Peyer's patch (tissue), 4 donors: ENCODE results near the gene GID8. TPM values are rescaled to one million over a fixed set of nuclear protein-coding genes. Genes with fewer than 3 reads are reported as not detected.
"Not testable (repeated sequence)": the region's sequence is repeated elsewhere in the genome, so short reads cannot be mapped to it uniquely, and the experiment has no call there.

Source experiments
- DNase-seq, 3 donors: peaks; one replicate each; pipeline ENCODE4 v3.0.0-alpha.2; 2017 to 2019
- H3K27ac ChIP-seq, 4 donors: fragments of 200-600 bp; sonication (generic); one replicate each; pipeline ENCODE4 v1.5.1; 2016 to 2019
- H3K27me3 ChIP-seq, 2 donors: fragments of 200-600 bp; sonication (generic); one replicate each; pipeline ENCODE4 v1.5.1; 2019
- H3K36me3 ChIP-seq, 3 donors: fragments of 200-600 bp; sonication (generic); one replicate each; pipeline ENCODE4 v1.5.1; 2016 to 2019
- H3K4me1 ChIP-seq, 4 donors: fragments of 200-600 bp; sonication (generic); one replicate each; pipeline ENCODE4 v1.5.1; 2016 to 2019
- H3K4me3 ChIP-seq, 4 donors: fragments of 200-600 bp; sonication (generic); 1 replicate in 3 of 4; 2 replicates in 1 of 4; pipeline ENCODE4 v1.5.1; 2016 to 2019; ENCODE audit warnings: mild to moderate bottlenecking in 1 of 4
- H3K9me3 ChIP-seq, 4 donors: fragments of 200-600 bp; sonication (generic); one replicate each; pipeline ENCODE4 v1.5.1; 2016 to 2019; ENCODE audit warnings: mild to moderate bottlenecking in 1 of 4
- POLR2A ChIP-seq, 2 donors: fragments of 450-650 bp; IDR thresholded peaks; one replicate each; pipeline ENCODE4 v1.5.1; 2017; ENCODE audit warnings: antibody characterized with exemption in 2 of 2, mild to moderate bottlenecking in 2 of 2, moderate library complexity in 2 of 2
- total RNA-seq, 4 donors: library from RNA; depleted of rRNA; stranded (reverse); fragments of >200 nt; gene quantifications; one replicate each; pipeline ENCODE4 v1.1.0, GENCODE V29; 2016
- TF ChIP-seq, protein P1 (sequence below), 6 experiments: fragments of 450-650 bp in 4 of 6; fragments of 200-600 bp in 2 of 6; sonication (generic) in 1 of 6; IDR thresholded peaks; one replicate each; pipeline ENCODE4 v1.5.1; 2017 to 2019; ENCODE audit warnings: antibody characterized with exemption in 6 of 6, mild to moderate bottlenecking in 3 of 6, moderate library complexity in 1 of 6

The GID8 gene
- total RNA-seq, 4 donors from 2014 or later = 22.3 to 26.5 (median 24.0) TPM

GRCh38 chr20:62920039-62920645 lies 17.8 kb upstream of the GID8 start:
- Histone ChIP-seq H3K36me3 (no peaks in the 10 kb centered on the region), H3K27me3 (no peaks in the 10 kb centered on the region), H3K27ac (peak overlapping the region in 1 of 4 donors; percentile 71), H3K4me1 (peaks cover 0 to 100% (median 41%) of the 10 kb centered on the region in 4 donors), H3K9me3 (no peaks in the 10 kb centered on the region), H3K4me3 (no peak overlapping the region)
- TF ChIP-seq POLR2A (IDR thresholded peaks at IDR 0.05) = no peak
- TF ChIP-seq, protein P1, sequence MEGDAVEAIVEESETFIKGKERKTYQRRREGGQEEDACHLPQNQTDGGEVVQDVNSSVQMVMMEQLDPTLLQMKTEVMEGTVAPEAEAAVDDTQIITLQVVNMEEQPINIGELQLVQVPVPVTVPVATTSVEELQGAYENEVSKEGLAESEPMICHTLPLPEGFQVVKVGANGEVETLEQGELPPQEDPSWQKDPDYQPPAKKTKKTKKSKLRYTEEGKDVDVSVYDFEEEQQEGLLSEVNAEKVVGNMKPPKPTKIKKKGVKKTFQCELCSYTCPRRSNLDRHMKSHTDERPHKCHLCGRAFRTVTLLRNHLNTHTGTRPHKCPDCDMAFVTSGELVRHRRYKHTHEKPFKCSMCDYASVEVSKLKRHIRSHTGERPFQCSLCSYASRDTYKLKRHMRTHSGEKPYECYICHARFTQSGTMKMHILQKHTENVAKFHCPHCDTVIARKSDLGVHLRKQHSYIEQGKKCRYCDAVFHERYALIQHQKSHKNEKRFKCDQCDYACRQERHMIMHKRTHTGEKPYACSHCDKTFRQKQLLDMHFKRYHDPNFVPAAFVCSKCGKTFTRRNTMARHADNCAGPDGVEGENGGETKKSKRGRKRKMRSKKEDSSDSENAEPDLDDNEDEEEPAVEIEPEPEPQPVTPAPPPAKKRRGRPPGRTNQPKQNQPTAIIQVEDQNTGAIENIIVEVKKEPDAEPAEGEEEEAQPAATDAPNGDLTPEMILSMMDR (IDR thresholded peaks at IDR 0.05) = no peak
- DNase-seq = peak in 2 of 3 donors; percentile 9 to 41

DNA sequence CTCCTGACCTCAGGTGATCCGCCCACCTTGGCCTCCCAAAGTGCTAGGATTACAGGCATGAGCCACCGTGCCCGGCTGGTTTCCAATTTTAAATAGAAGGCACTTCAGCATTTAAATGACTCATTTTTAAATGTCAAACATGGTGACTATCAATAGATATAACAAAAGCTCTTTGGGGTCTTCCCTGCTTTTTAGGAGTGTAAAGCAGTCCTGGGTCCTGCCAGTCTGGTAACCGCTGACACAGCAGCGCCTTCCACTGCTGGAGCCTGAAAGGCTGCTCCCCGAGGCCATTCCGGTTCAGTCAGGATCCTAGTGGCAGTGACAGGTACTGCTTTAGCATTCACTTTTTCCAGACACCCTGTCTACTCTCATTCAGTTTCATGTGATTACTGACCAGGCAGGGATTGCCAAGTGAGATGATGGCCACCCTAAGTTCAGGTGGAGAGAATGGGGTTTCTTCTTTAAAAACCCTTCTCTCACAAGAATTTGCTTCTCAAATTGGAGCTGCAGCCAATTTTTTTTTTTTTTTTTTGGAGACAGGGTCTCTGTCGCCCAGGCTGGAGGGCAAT lies 16.7 kb upstream of the GID8 start:
- Histone ChIP-seq H3K9me3 (no peaks in the 10 kb centered on the region), H3K27ac (no peak overlapping the region), H3K4me1 (peaks cover 0 to 90% (median 40%) of the 10 kb centered on the region in 4 donors), H3K4me3 (no peak overlapping the region), H3K36me3 (no peaks in the 10 kb centered on the region), H3K27me3 (no peaks in the 10 kb centered on the region)
- DNase-seq = peak in 2 of 3 donors; percentile 55 to 79
- TF ChIP-seq POLR2A (IDR thresholded peaks at IDR 0.05) = no peak
- TF ChIP-seq, protein P1 (IDR thresholded peaks at IDR 0.05) = peak; percentile 47 to 76 (median 62)

GRCh38 chr20:62922451-62922921 lies 15.5 kb upstream of the GID8 start:
- TF ChIP-seq POLR2A (IDR thresholded peaks at IDR 0.05) = no peak
- TF ChIP-seq, protein P1 (IDR thresholded peaks at IDR 0.05) = no peak
- H3K4me1 ChIP-seq = peaks cover 3 to 87% (median 41%) of the 10 kb centered on the region in 4 donors
- no peaks in the 10 kb centered on the region for H3K36me3 ChIP-seq
- H3K27me3 ChIP-seq = no peaks in the 10 kb centered on the region
- peak in 2 of 3 donors; percentile 49 to 54 for DNase-seq
- H3K27ac ChIP-seq = peak overlapping the region; percentile 49 to 99 (median 74)
- H3K9me3 ChIP-seq = no peaks in the 10 kb centered on the region
- peak overlapping the region in 3 of 4 donors; percentile 7 to 97 (median 29) for H3K4me3 ChIP-seq

DNA sequence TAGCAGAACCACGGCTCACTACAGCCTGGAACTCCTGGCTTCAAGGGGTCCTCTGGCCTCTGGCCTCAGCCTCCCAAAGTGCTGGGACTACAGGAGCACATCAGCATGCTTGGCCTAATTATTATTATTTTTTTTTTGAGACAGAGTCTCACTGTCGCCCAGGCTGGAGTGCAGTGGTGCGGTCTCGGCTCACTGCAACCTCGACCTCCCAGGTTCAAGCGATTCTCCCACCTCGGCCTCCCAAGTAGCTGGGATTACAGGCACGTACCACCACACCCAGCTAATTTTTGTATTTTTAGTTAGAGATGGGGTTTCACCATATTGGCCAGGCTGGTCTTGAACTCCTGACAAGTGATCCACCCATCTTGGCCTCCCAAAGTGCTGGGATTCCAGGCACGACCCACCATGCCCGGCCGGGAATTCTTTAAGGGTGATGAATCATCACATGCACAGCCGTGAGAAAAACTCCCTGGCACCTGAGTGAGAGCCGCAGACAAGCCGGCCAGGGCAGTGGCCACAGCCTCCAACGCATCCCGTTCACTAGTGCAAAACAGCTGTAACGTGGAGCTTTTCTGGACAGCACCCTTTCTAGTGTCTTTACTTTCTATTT lies 14.8 kb upstream of the GID8 start:
- peak in 1 of 3 donors; percentile 58 for DNase-seq
- Histone ChIP-seq H3K4me3 (peak overlapping the region in 3 of 4 donors; percentile 7 to 97 (median 29)), H3K27ac (peak overlapping the region; percentile 49 to 99 (median 74)), H3K4me1 (peaks cover 7 to 87% (median 42%) of the 10 kb centered on the region in 4 donors)
- TF ChIP-seq POLR2A (IDR thresholded peaks at IDR 0.05) = peak; percentile 35 to 38
- H3K27me3 ChIP-seq, H3K36me3 ChIP-seq, H3K9me3 ChIP-seq: not testable (repeated sequence)

DNA sequence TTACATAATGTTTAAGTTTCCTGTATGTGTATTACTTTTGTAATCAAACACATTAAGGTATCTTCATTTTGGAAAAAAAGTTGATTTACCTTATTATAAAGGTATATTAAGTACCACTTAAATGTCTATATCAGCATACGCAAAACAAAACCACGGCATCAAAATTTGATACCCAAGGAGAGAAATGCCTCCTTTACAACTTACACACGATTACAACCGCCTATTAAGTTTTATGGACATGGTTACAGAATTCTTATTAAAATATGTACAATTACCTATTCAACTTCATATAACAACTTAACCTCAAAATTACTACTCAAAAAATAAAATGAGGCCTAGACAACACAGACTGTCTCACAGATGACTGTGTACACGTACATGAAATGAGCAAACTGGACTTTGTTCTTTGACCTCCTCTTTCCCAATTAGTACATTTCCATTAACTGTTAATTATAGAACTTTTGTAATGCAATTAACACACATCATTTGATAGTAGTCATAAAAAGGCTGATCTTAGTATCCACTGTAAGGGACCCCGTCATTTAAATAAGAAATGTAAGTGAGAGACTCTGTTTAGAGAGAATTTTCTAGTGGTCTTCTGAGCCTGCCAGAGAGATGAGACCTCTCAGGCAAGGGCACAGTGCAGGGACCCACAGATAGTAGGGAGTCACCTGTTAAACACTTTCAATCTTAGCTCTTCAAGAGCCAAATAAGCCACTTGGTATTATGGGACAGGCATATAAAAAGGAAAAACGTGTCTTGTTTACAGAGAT lies 14.1 kb upstream of the GID8 start:
- no peaks in the 10 kb centered on the region for H3K27me3 ChIP-seq
- H3K4me3 ChIP-seq = peak overlapping the region in 3 of 4 donors; percentile 97 to 99 (median 98)
- peak in 1 of 3 donors; percentile 26 for DNase-seq
- H3K27ac ChIP-seq = peak overlapping the region; percentile 49 to 99 (median 74)
- no peaks in the 10 kb centered on the region for H3K9me3 ChIP-seq
- H3K4me1 ChIP-seq = peaks cover 7 to 85% (median 41%) of the 10 kb centered on the region in 4 donors
- no peaks in the 10 kb centered on the region for H3K36me3 ChIP-seq
- TF ChIP-seq, protein P1 (IDR thresholded peaks at IDR 0.05) = no peak
- no peak for TF ChIP-seq POLR2A (IDR thresholded peaks at IDR 0.05)
